HG03095 (cell line): ENCODE data around the gene TEKT1.
"Not testable (repeated sequence)": the region's sequence is repeated elsewhere in the genome, so short reads cannot be mapped to it uniquely, and the experiment has no call there.

Experiments used
- ATAC-seq: cut with Tn5 transposase; IDR thresholded peaks from one replicate; pipeline ENCODE4 v1.9.1; 2021; ENCODE audit warnings: moderate library complexity; ENCODE audit not compliant: unreplicated experiment

The TEKT1 gene

GRCh38 chr17:6816368-6816767 lies 15.2 kb downstream of the TEKT1 start:
- ATAC-seq = not testable (repeated sequence)

- no peak for ATAC-seq
These were observed 15.8 kb downstream of the TEKT1 start for GRCh38 chr17:6815775-6816174.

- ATAC-seq = no peak
These were observed 19.2 kb downstream of the TEKT1 start for GRCh38 chr17:6812295-6812694.

- no peak for ATAC-seq
These were observed 20.0 kb downstream of the TEKT1 start for GRCh38 chr17:6811510-6811909.

GRCh38 chr17:6800422-6801027 lies 31.0 kb downstream of the TEKT1 start:
- no peak for ATAC-seq

GRCh38 chr17:6799738-6800137 lies 31.8 kb downstream of the TEKT1 start:
- ATAC-seq = no peak

- ATAC-seq = no peak
These were observed 33.7 kb downstream of the TEKT1 start for GRCh38 chr17:6797718-6798351.

- ATAC-seq = no peak
These were observed 34.5 kb downstream of the TEKT1 start for GRCh38 chr17:6796887-6797490.

GRCh38 chr17:6796017-6796886 lies 35.3 kb downstream of the TEKT1 start:
- ATAC-seq = no peak

GRCh38 chr17:6793748-6794493 lies 37.6 kb downstream of the TEKT1 start:
- no peak for ATAC-seq

- ATAC-seq = no peak
These were observed 42.4 kb downstream of the TEKT1 start for GRCh38 chr17:6789146-6789545.

- no peak for ATAC-seq
These were observed 44.3 kb downstream of the TEKT1 start for GRCh38 chr17:6787081-6787693.

GRCh38 chr17:6786618-6787017 lies 44.9 kb downstream of the TEKT1 start:
- ATAC-seq = no peak

GRCh38 chr17:6782244-6782643 lies 49.3 kb downstream of the TEKT1 start:
- ATAC-seq = no peak

GRCh38 chr17:6780886-6781285 lies 50.6 kb downstream of the TEKT1 start:
- no peak for ATAC-seq

- no peak for ATAC-seq
These were observed 51.5 kb downstream of the TEKT1 start for GRCh38 chr17:6780001-6780400.

GRCh38 chr17:6779411-6779810 lies 52.1 kb downstream of the TEKT1 start:
- no peak for ATAC-seq

- ATAC-seq = no peak
These were observed 55.6 kb downstream of the TEKT1 start, which contains the start of gene FBXO39 for GRCh38 chr17:6775871-6776405. TSS of gene FBXO39 (plus strand) at chr17:6776215. CDS start at chr17:6779869, 3,654 bp downstream.

GRCh38 chr17:6774906-6775305 lies 56.6 kb downstream of the TEKT1 start:
- ATAC-seq = not testable (repeated sequence)

GRCh38 chr17:6772016-6772415 lies 59.5 kb downstream of the TEKT1 start:
- ATAC-seq = no peak
